ENCODE measurements around the gene COL4A2.
"Not testable (repeated sequence)": the region's sequence is repeated elsewhere in the genome, so short reads cannot be mapped to it uniquely, and the experiment has no call there.

Gene COL4A2

GRCh38 chr13:110445722-110446574 lies 138.9 kb downstream of the COL4A2 start:
- no peak for DNase-seq

- DNase-seq, result no peak
These were observed 139.4 kb downstream of the COL4A2 start for GRCh38 chr13:110446575-110446890.

DNA sequence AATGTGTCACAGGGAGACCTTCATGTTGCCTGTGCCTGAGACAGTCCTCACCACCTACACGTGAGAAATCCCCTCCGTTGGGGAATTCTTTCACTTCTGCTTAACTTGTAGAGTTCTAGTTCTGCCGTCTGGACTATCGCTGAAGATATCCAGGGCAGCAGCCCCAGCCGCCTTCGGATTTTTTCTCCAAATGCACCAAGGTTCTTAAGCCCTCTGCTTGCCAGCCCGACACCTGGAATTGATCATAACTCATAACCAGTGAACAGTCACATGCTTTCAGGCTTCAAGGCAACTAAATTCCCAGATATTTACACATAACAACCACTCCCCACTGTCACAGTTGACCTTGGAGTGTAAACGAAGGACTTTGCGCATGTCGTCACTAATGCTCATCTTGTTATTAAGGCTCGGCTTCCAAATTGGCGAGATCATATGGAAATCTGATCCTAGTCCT lies 140.0 kb downstream of the COL4A2 start:
- DNase-seq, result no peak

DNA sequence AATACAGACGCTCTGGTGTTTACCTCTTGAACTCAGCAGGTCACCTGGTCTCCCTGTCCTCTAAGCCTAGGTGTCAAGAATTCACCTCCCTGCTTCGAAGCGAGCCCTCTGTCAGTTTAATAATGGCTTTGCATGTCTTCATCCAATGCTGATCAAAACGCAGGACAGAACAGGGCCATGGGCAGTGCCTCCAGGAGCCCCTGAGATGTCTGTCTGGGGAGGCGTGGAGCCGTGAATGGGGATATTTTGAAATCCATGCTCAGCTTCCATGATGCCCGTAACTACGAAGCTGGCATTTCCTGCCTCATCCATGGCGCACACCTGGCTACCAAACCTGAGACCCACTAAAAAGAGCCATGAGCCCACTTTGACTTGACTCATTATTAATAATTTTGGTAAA lies 140.7 kb downstream of the COL4A2 start:
- DNase-seq, result no peak

DNA sequence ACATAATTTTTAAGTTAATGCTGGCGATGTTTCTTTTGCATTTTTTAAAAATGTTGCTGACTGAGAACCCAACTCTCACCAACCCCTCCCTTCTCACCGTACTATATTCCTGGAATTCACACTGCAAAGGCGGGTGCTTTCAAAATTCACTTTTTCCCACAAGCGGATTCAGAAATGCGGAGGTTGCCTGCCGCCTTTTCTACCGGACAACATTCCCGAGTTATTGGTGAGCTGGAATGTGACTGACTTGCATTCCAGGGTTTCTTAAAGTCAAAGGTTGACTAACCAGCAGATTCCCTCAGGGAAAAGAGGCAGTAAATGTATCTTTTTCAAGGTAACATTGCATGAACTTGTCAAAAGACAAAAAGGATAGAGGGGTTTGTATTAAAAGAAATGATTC lies 141.1 kb downstream of the COL4A2 start:
- no peak for DNase-seq

- DNase-seq, result no peak
These were observed 141.6 kb downstream of the COL4A2 start for GRCh38 chr13:110448677-110449076.

DNA sequence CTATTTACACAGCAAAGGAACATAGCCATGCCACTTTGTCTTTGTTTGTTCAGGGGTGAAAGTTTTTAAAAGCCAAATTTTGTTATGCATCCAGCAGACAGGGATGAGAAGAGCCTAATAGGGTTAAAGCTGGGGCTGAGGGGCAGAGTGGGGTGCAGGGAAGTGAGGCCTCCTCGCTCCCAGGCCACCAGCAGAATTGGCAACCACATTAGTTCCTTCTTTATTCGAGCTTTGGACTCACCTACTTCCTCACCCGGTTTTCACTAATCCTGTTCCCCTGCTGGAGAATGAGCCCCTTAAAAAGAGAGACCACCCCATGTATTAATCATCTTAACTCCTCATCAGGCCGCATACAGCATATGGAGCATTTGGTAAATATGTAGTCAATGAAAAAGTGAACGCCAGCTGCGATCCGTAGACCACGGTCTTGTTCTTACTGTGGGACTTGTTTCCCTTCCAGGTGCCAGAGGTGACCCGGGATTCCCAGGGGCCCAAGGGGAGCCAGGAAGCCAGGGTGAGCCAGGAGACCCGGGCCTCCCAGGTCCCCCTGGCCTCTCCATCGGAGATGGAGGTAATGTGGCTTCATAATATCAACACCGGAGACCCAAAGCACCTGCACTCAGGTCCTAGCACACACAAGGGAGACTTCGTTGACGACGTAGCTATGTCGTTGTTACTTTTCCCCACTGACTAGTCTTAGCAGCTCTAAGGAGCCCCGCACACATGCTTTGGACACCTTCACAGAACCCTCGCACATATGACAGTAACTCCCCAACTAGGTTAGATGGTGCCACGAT lies 142.3 kb downstream of the COL4A2 start:
- no peak for DNase-seq

GRCh38 chr13:110450016-110450900 lies 143.2 kb downstream of the COL4A2 start:
- no peak for DNase-seq

GRCh38 chr13:110450941-110451730 lies 144.1 kb downstream of the COL4A2 start:
- no peak for DNase-seq

DNA sequence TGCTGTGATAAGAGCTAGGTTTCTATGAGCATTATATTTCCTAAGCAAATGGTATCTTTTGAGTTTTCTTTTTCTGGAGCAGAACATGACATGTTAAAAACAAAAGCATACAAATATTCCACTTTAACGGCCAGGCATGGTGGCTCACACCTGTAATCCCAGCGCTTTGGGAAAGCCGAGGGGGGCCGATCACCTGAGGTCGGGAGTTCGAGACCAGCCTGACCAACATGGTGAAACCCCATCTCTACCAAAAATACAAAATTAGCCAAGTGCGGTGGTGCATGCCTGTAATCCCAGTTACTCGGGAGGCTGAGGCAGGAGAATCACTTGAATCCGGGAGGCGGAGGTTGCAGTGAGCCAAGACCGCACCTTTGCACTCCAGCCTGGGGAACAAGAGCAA lies 146.0 kb downstream of the COL4A2 start:
- DNase-seq, result not testable (repeated sequence)

DNA sequence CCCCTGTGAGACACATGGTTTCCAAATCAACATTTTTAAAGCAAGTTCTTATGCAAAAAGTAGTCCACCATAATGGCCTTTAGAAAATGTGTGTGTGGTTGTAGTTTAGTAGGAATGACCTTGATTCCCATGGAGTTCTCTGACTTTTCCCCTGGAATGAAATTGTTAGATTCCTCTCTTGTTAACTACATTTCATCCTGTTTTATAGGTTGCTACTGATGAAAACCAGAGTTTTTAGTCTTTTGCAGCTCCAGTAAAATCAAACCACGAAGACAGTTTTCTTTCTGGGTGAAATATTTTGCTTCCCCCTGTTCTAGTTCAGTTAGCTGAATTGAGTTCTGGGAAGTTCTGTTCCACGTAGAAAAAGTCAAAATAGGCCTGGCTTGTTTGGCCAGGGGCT lies 146.7 kb downstream of the COL4A2 start:
- no peak for DNase-seq

DNA sequence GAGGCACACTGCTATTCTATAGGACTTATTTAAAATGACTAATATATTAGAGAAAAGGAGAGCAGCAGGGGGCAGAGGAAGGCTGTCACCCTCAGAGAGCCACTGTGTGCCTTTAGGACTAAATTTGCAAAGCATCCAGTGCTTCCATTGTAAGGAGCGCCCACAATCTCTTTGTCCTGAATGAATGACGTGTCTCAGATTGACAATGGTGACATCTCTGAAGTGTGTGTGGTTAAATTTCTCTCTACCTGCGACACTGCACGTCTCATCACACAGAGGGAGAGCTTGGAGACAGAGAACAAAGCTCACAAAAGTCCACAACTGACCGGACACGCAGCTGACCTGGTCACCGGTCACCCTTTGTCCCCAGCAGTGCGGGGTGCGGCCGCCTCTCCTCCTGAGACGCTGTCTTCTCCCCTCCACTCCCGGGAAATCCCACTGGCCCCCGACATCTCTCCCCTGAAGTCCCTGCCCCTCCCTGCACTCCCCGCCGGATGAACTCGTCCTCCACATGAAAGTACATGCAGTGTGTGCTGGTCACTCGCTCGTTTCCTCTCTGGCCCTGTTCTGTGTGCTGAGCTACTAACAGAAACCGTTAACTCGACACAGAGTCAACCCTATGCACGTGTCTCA lies 147.3 kb downstream of the COL4A2 start:
- DNase-seq, result no peak

- no peak for DNase-seq
These were observed 147.9 kb downstream of the COL4A2 start for GRCh38 chr13:110454956-110455355.

GRCh38 chr13:110455444-110455843 lies 148.4 kb downstream of the COL4A2 start:
- DNase-seq, result no peak

DNA sequence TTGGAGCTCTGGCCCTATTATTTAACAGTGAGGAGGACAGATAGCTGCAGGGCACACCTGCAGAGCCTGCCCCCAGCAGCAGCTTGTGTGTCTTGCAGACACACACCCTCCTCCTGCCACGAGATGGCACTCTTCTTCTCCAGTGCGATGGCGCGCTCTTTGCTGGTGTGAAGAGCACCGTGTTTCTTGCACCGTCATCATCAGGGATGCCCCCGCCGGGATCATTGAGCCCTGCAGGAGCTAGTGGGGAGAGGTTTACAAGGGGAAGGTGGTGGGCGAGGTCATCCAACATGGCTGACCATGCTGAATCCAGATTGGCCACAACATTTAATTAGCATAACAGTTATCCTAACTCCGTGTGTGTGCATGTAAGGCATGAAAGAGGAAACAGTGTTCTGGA lies 148.9 kb downstream of the COL4A2 start:
- DNase-seq, result peak; percentile 52

- DNase-seq, result no peak
These were observed 149.5 kb downstream of the COL4A2 start for GRCh38 chr13:110456550-110456949.

DNA sequence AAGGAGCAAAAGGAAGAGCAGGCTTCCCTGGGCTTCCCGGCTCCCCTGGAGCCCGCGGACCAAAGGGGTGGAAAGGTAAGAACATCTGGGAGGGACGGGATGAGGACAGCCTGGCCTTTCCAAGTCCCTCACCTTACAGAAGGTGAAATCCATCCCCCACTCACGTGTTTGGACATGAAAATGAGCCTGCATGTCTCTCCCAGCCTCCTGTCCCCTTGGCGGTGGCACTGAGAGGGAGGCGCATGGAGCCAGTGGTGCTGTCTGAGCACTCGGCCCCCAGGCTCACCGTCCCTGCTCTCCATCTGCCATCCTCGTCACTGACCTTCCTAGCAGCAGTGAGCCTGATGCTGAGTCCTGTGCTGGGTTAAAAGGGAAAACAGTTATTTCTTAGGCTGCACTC lies 150.3 kb downstream of the COL4A2 start:
- no peak for DNase-seq

DNA sequence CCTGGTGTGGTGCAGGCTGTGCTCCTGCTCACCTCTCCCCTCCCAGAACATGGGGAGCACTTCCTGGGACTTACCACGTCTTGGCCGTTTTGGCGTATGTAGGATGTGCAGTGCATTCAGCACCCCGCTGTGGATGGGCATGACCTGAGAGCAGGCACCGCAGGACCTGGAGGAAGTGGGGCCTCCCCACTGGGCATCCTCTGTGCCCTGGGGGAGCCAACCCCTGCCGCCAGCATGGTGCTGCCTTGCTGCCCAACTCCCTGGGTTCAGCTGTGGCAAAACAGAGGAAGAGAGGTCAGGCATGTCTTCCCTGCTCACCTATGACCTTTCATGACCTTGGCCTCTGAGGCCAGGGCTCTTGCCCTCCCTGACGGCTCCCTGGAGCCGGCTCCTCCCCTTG lies 150.9 kb downstream of the COL4A2 start:
- no peak for DNase-seq

DNA sequence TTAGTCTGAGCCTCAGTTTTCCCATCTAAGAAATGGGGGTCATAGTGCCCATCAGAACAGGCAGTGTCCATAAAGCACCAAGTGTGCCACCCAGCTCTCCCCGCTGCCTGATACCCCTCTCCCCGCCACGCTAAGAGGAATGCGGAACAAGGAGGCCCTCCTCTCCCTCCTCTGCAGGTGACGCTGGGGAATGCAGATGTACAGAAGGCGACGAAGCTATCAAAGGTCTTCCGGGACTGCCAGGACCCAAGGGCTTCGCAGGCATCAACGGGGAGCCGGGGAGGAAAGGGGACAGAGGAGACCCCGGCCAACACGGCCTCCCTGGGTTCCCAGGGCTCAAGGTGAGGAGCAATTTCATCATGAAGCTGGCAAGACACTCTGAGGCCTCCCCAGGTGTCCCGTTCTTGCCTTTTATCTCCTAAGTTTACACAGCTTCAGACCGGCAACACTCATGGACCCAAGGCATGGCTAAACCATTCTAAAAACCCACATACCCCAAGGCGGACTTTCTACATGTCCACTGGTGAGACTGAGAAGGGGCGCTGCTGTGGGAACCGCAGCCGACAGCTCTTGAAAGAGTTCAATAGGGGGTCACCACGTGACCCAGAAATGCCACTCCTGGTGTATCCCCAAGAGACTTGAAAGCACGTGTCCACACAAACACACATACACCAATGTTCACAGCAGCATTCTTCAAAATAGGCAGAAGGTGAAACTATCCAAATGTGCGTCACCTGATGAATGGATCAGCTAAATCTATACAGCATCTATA lies 151.7 kb downstream of the COL4A2 start:
- no peak for DNase-seq

- DNase-seq, result no peak
These were observed 155.0 kb downstream of the COL4A2 start for GRCh38 chr13:110462091-110462490.

DNA sequence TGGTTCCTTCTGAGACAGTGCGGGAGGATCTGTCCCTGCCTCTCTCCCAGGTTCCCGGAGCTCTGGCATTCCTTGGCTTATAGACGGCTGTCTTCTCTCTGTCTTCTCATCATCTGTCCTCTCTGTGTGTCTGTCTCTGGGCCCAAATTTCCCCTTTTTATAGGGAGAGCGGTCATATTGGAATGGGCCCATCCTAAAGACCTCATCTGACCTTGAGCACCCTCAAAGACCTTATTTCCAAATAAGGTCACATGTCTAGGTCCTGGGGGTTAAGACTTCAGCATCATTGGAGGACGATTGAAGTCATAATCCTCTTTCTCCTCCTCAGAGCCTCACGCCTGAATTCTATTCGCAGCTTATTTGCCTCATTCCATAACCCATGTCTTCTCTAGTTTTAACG lies 156.1 kb downstream of the COL4A2 start:
- DNase-seq, result no peak

All from activated CD4-positive, alpha-beta T cell treated with anti-CD3 and anti-CD28 coated beads for 4 hours (primary cell).